NCI-H82 treated with DMSO at 0.1 percent for 48 hours (cell line): ENCODE results near the gene FNIP2.

Experiments used
- DNase-seq: peaks from one replicate; lab custom pipeline; 2025; ENCODE audit not compliant: unreplicated experiment; lab: John Stamatoyannopoulos, UW

The FNIP2 gene

GRCh38 chr4:158760866-158761265 is 8.0 kb upstream of the FNIP2 start:
- no peak for DNase-seq

- DNase-seq, result no peak
These were observed 6.3 kb upstream of the FNIP2 start for GRCh38 chr4:158762553-158762952.

- no peak for DNase-seq
These were observed 5.4 kb upstream of the FNIP2 start for GRCh38 chr4:158763462-158763861.

GRCh38 chr4:158766434-158767044 is 2.3 kb upstream of the FNIP2 start:
- DNase-seq, result no peak

GRCh38 chr4:158767451-158767850 is 1.4 kb upstream of the FNIP2 start:
- no peak for DNase-seq

GRCh38 chr4:158769175-158769921 is 522 bp downstream of the FNIP2 start:
- no peak for DNase-seq

- DNase-seq, result no peak
These were observed 1.8 kb downstream of the FNIP2 start for GRCh38 chr4:158770671-158771070.

GRCh38 chr4:158771776-158772175 is 3.0 kb downstream of the FNIP2 start:
- no peak for DNase-seq

- DNase-seq, result no peak
These were observed 6.3 kb downstream of the FNIP2 start for GRCh38 chr4:158775091-158775651.

GRCh38 chr4:158776106-158776505 is 7.3 kb downstream of the FNIP2 start:
- no peak for DNase-seq

- DNase-seq, result no peak
These were observed 8.8 kb downstream of the FNIP2 start for GRCh38 chr4:158777423-158778155.

- DNase-seq, result no peak
These were observed 9.4 kb downstream of the FNIP2 start for GRCh38 chr4:158778156-158778711.

GRCh38 chr4:158778712-158779111 is 9.9 kb downstream of the FNIP2 start:
- DNase-seq, result no peak

- DNase-seq, result no peak
These were observed 13.1 kb downstream of the FNIP2 start for GRCh38 chr4:158781963-158782362.

GRCh38 chr4:158782551-158783360 is 13.9 kb downstream of the FNIP2 start:
- DNase-seq, result no peak

- no peak for DNase-seq
These were observed 15.0 kb downstream of the FNIP2 start for GRCh38 chr4:158783785-158784184.

GRCh38 chr4:158785718-158786117 is 16.9 kb downstream of the FNIP2 start:
- DNase-seq, result no peak

GRCh38 chr4:158786121-158786601 is 17.3 kb downstream of the FNIP2 start:
- DNase-seq, result no peak

- DNase-seq, result no peak
These were observed 18.1 kb downstream of the FNIP2 start for GRCh38 chr4:158786955-158787354.

- DNase-seq, result no peak
These were observed 19.1 kb downstream of the FNIP2 start for GRCh38 chr4:158787709-158788475.
